ENCODE measurements around the gene VILL.

VILL gene

DNA sequence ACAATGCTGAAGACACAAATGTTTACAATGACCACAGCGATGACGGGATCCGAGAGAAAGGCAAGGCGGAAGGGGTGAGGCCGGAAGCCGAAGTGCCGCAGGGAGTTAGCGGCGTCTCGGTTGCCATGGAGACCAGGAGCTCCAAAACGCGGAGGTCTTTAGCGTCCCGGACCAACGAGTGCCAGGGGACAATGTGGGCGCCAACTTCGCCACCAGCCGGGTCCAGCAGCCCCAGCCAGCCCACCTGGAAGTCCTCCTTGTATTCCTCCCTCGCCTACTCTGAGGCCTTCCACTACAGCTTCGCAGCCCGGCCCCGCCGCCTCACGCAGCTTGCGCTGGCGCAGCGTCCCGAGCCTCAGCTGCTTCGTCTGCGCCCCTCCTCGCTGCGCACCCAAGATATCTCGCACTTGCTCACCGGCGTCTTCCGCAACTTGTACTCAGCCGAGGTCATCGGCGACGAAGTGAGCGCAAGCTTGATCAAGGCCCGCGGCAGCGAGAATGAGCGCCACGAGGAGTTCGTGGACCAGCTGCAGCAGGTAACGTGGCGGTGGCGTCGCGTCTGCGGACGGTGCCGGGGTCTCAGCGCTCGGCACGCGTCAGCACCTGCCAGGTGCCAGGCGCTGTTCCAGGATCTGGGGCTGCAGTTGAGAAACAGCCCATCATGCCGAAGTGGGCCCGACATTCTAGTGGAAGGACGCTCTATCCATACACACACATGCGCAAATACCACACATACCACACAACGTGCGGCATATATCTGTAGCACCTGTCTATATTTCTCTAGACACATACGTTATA lies 48.7 kb downstream of the VILL start, which contains the start of gene DLEC1:
TSS of gene DLEC1 (plus strand) at position 108 of the 798 bp plus-strand sequence. CDS start at position 126, 18 bp downstream.
- peak within 1 kb of the TSS; percentile 37 for H3K4me3 ChIP-seq (ENCODE audit: low read depth, low read length)
- TF ChIP-seq, protein P1, sequence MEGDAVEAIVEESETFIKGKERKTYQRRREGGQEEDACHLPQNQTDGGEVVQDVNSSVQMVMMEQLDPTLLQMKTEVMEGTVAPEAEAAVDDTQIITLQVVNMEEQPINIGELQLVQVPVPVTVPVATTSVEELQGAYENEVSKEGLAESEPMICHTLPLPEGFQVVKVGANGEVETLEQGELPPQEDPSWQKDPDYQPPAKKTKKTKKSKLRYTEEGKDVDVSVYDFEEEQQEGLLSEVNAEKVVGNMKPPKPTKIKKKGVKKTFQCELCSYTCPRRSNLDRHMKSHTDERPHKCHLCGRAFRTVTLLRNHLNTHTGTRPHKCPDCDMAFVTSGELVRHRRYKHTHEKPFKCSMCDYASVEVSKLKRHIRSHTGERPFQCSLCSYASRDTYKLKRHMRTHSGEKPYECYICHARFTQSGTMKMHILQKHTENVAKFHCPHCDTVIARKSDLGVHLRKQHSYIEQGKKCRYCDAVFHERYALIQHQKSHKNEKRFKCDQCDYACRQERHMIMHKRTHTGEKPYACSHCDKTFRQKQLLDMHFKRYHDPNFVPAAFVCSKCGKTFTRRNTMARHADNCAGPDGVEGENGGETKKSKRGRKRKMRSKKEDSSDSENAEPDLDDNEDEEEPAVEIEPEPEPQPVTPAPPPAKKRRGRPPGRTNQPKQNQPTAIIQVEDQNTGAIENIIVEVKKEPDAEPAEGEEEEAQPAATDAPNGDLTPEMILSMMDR (IDR thresholded peaks at IDR 0.05; ENCODE audit: low read depth, low read length, missing control alignments) = no peak
- no peak for DNase-seq (ENCODE audit: low read depth)
- in situ Hi-C loops (cut with HindIII; ENCODE audit: low sequenced_read_pairs) = no loop called here

DNA sequence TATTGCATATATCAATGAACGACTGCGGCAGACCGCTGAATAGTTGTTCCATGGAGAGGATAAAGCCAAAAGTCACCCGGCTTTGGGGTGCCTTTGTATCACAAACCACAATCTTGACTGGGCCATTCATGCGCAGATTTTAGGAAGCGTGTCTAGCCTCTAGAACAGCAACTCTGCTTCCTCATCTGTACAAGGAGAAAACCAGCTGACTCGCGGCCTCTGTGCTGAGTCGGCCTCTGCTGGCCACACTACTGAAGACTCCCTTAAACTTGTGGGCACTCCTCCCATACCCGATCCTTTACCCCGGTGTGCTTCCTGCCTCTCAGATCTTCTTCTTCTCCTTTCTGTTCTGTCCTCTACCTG lies 49.3 kb downstream of the VILL start:
- in situ Hi-C loops (cut with HindIII; ENCODE audit: low sequenced_read_pairs) = no loop called here
- H3K4me3 ChIP-seq (ENCODE audit: low read depth, low read length) = no peak overlapping the region
- TF ChIP-seq, protein P1 (IDR thresholded peaks at IDR 0.05; ENCODE audit: low read depth, low read length, missing control alignments) = no peak
- DNase-seq (ENCODE audit: low read depth) = no peak

DNA sequence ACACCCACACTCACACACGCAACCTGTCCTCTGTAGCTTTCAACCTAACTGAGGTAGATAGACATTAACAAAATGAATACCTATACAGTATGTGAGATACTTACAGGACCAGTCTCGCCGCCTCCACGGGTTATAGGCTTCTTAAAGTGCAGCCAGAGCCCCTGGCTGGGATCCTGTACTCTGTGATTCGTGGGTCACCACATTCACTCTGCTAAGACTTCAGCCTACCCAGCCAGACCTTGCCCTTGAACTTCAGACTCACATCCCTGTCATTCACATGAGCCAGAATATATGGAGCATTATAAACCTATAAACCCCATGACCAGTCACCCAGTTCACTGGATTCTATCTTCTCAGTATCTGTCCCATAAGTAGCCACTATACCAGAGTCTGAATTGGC lies 49.8 kb downstream of the VILL start:
- DNase-seq (ENCODE audit: low read depth) = no peak
- in situ Hi-C loops (cut with HindIII; ENCODE audit: low sequenced_read_pairs) = no loop called here
- TF ChIP-seq, protein P1 (IDR thresholded peaks at IDR 0.05; ENCODE audit: low read depth, low read length, missing control alignments) = no peak
- H3K4me3 ChIP-seq (ENCODE audit: low read depth, low read length) = no peak overlapping the region

DNA sequence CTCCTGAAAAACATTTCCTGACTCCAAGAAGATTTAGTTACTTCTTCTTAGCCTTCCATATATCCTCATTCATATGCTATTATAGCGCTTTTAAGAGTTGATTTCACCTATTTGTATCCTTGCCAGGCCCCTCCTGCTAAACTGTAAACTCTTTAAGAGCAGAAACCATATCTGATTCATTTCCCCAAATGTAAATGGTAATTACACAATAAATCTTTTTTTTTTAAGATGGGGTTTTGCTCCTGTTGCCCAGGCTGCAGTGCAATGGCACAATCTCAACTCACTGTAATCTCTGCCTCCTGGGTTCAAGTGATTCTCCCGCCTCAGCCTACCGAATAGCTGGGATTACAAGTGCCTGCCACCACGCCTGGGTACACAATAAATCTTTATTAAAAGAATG lies 52.9 kb downstream of the VILL start:
- in situ Hi-C loops (cut with HindIII; ENCODE audit: low sequenced_read_pairs) = no loop called here
- no peak for DNase-seq (ENCODE audit: low read depth)
- no peak overlapping the region for H3K4me3 ChIP-seq (ENCODE audit: low read depth, low read length)
- TF ChIP-seq, protein P1 (IDR thresholded peaks at IDR 0.05; ENCODE audit: low read depth, low read length, missing control alignments) = no peak

DNA sequence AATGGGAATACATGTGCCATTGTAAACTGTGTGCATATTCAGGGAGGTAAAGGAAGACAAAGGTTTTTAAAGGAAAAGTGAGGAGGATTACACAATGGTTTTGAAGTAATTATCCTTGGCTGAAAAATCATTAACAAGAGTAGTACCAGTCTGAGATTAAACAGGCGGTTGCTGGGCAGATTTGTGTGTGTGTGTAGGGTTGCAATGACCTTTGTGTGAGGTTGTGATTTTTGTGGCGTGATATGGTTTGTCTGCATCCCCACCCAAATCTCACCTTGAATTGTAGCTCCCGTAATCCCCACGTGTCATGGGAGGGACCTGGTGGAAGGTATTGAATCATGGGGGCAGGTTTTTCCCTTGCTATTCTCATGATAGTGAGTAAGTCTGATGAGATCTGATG lies 55.4 kb downstream of the VILL start:
- in situ Hi-C loops (cut with HindIII; ENCODE audit: low sequenced_read_pairs) = no loop called here
- H3K4me3 ChIP-seq (ENCODE audit: low read depth, low read length) = no peak overlapping the region
- TF ChIP-seq, protein P1 (IDR thresholded peaks at IDR 0.05; ENCODE audit: low read depth, low read length, missing control alignments) = no peak
- no peak for DNase-seq (ENCODE audit: low read depth)

DNA sequence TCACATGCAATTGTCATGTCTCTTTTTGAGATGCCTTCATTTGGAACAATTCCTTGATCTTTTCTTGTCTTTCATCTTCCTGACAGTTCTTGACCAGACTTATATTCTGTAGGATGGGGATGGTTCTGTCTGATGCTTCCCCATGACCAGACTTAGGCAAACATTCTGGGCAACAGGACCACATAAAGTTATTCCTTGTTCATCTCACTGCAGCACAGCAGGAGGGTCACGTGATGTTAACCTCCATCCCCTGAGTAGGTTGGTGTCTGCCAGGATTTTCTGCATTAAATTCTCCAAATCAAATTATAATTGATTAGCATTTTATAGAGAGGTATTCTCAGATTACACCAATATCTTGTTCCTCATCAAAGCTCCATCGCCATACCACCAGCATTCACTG lies 56.2 kb downstream of the VILL start:
- H3K4me3 ChIP-seq (ENCODE audit: low read depth, low read length) = no peak overlapping the region
- TF ChIP-seq, protein P1 (IDR thresholded peaks at IDR 0.05; ENCODE audit: low read depth, low read length, missing control alignments) = no peak
- in situ Hi-C loops (cut with HindIII; ENCODE audit: low sequenced_read_pairs) = no loop called here
- no peak for DNase-seq (ENCODE audit: low read depth)

Measured in astrocyte of the cerebellum (primary cell).